GM19025 (cell line): Measurements from ENCODE around the gene CX3CL1.
"Not testable (repeated sequence)": the region's sequence is repeated elsewhere in the genome, so short reads cannot be mapped to it uniquely, and the experiment has no call there.

Source experiments
- ATAC-seq: cut with Tn5 transposase; IDR thresholded peaks from one replicate; pipeline ENCODE4 v1.9.1; 2021; ENCODE audit warnings: mild to moderate bottlenecking, low read depth, moderate library complexity; ENCODE audit not compliant: unreplicated experiment

CX3CL1 gene

GRCh38 chr16:57381791-57382534 lies 9.7 kb downstream of the CX3CL1 start:
- ATAC-seq, result no peak

DNA sequence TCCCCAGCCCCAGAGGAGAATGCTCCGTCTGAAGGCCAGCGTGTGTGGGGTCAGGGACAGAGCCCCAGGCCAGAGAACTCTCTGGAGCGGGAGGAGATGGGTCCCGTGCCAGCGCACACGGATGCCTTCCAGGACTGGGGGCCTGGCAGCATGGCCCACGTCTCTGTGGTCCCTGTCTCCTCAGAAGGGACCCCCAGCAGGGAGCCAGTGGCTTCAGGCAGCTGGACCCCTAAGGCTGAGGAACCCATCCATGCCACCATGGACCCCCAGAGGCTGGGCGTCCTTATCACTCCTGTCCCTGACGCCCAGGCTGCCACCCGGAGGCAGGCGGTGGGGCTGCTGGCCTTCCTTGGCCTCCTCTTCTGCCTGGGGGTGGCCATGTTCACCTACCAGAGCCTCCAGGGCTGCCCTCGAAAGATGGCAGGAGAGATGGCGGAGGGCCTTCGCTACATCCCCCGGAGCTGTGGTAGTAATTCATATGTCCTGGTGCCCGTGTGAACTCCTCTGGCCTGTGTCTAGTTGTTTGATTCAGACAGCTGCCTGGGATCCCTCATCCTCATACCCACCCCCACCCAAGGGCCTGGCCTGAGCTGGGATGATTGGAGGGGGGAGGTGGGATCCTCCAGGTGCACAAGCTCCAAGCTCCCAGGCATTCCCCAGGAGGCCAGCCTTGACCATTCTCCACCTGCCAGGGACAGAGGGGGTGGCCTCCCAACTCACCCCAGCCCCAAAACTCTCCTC lies 10.4 kb downstream of the CX3CL1 start:
- ATAC-seq, result no peak

DNA sequence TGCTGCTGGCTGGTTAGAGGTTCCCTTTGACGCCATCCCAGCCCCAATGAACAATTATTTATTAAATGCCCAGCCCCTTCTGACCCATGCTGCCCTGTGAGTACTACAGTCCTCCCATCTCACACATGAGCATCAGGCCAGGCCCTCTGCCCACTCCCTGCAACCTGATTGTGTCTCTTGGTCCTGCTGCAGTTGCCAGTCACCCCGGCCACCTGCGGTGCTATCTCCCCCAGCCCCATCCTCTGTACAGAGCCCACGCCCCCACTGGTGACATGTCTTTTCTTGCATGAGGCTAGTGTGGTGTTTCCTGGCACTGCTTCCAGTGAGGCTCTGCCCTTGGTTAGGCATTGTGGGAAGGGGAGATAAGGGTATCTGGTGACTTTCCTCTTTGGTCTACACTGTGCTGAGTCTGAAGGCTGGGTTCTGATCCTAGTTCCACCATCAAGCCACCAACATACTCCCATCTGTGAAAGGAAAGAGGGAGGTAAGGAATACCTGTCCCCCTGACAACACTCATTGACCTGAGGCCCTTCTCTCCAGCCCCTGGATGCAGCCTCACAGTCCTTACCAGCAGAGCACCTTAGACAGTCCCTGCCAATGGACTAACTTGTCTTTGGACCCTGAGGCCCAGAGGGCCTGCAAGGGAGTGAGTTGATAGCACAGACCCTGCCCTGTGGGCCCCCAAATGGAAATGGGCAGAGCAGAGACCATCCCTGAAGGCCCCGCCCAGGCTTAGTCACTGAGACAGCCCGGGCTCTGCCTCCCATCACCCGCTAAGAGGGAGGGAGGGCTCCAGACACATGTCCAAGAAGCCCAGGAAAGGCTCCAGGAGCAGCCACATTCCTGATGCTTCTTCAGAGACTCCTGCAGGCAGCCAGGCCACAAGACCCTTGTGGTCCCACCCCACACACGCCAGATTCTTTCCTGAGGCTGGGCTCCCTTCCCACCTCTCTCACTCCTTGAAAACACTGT lies 11.3 kb downstream of the CX3CL1 start:
- no peak for ATAC-seq

GRCh38 chr16:57384248-57385070 lies 12.2 kb downstream of the CX3CL1 start:
- no peak for ATAC-seq

DNA sequence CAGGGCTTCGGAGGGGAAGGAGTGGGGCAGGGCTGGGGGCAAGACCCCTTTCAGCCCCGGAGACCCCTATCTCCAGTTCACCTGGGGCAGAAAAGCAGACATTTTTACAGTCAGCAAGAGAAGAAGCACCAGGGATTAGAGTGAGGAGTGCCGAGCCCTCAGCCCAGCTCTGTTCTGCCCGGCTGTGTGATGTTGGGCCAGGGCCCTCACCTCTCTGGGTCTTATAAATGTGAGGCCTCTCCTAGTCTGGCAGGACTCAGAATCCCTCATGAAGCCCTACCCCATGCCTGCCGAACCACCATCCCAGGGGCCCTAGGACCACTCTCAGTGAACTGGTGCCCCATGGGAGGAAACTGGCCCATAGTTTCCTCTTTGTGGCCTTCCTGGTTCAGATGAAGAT lies 12.8 kb downstream of the CX3CL1 start:
- ATAC-seq, result no peak

DNA sequence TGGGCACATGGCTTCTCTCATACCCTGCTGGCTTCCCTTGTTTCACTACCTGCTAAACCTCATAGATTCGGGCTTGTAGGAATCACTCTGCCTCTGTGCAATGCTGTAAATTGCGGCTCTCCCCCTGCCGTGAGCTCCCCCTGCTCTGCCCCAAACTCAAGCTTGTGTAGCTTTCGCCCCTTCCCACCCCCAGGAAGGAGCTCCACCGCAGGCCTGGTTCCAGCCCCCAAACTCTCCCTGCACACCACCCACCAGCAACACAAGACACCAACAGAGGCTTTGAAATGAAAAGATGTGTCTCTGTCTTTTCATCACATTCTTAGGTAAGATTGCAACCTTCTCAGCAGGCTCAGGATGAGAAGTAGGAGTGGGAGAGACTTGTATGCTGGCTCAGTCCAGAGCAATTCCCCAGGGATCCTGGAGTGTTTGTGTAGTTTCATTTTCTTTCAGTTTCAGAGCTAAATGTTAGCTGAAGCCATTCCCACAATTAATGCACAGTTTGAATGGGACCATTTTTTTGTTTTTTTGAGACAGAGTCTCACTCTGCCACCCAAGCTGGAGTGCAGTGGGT lies 14.2 kb downstream of the CX3CL1 start:
- ATAC-seq, result no peak

- peak; percentile 34 for ATAC-seq
Observed at GRCh38 chr16:57387598-57388354, 15.5 kb downstream of the CX3CL1 start.

DNA sequence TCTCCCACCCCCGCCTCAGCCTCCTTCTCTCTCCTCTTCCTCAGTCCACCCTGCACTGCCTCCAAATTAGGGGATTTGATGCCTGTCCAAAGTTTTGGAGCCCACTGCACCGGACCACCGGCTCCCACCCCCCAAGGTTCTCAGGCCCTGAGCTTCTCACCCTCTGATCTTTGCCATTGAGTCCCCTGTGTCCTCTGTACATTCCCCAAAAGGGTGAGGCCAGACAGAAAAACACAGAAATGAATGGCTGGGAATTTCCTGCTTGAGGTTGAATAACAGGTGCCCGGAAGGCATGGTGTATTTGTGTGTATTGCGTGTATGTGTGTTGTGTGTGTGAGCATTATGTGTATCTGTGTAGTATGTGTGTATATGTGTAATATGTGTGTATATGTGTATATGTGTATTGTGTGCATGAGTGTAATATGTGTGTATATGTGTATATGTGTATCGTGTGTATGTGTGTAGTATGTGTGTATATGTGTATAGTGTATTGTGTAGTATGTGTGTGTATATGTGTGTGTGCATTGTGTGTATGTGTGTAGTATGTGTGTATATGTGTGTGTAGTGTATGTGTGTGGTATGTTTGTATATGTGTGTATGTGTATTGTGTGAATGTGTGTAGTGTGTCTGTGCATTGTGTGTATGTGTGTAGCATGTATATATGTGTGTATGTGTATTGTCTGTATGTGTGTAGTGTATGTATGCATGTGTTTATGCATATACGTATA lies 16.2 kb downstream of the CX3CL1 start:
- ATAC-seq, result peak; percentile 58

DNA sequence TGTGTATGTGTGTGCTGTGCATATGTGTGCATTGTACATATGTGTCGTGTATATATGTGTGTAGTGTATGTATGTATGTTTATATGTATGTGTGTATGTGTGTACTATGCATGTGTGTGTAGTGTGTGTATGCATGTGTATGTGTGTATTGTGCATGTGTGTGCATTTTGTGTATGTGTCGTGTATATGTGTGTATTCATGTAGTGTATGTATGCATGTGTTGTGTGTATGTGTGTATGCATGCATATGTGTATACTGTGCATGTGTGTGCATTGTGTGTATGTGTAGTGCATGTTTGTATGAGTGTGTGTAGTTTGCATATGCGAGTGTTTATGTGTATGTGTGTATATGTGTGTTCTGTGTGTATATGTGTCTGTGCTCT lies 16.8 kb downstream of the CX3CL1 start:
- no peak for ATAC-seq

- no peak for ATAC-seq
Observed at GRCh38 chr16:57390636-57391295, 18.5 kb downstream of the CX3CL1 start.

DNA sequence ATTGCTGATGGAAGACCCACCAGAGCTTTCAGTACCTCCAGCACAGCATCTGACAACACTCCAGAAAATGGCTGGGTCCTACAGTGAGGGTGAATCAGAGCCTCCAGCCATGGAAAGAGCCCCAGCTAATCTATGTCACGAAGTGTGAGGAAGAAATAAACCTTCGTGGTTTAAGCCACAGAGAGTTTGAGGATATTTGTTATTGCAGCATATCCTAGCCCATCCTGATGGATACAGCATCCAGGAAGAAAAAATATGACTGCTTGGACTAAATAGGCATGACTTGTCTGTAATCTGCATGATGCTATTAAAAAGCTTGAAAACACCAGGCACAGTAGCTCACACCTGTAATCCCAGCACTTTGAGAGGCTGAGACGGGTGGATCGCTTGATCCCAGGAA lies 19.0 kb downstream of the CX3CL1 start:
- ATAC-seq, result no peak

GRCh38 chr16:57391708-57392107 lies 19.4 kb downstream of the CX3CL1 start:
- ATAC-seq, result no peak

DNA sequence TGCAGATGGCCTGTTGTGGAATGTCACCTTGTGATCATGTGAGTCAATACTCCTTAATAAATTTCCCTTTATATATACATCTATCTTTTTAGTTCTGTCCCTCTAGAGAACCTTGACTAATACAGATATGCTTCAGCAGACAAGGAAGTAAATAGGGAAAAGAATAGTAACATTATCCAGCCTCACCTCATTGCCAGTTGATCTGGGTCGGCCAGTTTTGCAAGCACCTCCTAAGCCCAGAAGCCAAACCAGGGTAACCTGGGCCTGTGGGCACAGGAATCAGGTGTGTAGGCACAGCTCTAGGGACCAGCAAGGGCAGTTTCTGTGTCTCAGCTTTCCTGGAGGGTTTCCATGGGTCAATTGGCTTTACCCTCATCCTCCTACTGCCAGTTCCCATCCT lies 20.4 kb downstream of the CX3CL1 start:
- no peak for ATAC-seq

DNA sequence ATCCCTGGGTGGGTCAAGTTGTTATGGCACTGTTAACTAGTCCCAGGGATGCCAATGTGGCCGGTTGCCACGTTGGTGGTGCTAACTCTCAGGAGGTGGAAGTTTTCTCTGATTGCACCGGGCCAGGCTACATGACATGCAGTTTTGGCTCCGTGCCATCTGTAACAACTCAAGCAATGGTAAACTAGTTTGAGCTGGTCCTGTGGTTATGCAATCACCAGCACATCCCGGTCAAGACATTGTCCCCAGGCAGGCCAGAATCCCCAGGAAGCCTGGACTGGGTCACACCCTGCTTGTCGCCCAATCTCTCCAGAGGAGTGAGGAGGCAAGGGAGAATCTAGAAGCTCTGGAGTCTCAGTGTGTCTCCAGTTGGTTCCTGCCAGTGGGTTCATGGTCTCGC lies 22.2 kb downstream of the CX3CL1 start:
- no peak for ATAC-seq

- no peak for ATAC-seq
Observed at GRCh38 chr16:57395026-57395425, 22.7 kb downstream of the CX3CL1 start.

DNA sequence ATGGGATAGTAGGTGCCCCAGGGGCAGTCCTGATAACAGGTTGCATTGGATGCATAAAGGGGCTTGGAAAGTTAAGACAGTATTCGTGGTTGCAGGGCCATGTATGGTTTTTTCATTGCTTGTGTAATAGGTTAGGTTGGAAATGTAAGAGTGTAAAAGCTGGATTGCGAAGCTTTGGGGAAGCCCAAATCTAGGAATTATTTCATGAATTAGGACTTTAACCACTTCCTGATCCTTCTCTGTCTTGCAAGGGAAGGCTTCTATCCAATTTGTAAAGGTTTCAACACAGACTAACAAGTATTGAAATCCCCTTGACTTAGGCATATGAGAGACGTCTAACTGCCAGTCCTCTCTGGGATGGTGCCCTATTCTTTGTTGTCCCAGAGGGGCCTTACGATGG lies 24.5 kb downstream of the CX3CL1 start:
- ATAC-seq, result no peak

DNA sequence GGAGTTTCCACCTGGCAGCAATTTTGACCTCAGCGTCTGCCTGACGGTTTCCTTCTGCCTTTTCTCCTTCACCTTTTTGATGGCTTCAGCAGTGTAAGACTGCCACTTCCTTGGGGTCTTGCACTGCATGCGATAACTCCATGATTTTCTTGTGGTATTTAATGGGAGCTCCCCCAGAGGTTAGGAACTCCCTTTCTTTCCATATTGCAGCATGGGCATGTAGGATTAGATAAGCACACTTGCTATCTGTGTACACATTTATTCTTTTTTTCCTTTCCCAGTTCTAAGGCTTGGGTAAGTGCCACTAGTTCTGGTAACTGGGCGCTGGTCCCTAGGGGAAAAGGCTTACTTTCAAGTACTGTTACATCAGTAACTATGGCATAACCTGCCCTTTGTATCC lies 25.2 kb downstream of the CX3CL1 start:
- ATAC-seq, result not testable (repeated sequence)
